Left ventricle myocardium superior (tissue), 1 donor: Measurements from ENCODE around the gene RNASEL. TPM values are rescaled to one million over a fixed set of nuclear protein-coding genes. Genes with fewer than 3 reads are reported as not detected.
"Not testable (repeated sequence)": the region's sequence is repeated elsewhere in the genome, so short reads cannot be mapped to it uniquely, and the experiment has no call there.

Source experiments
- ATAC-seq: fragments of 200-7000 bp; cut with Tn5 transposase; one replicate; pipeline ENCODE4 v1.9.1; 2020; ENCODE audit warnings: mild to moderate bottlenecking, moderate library complexity
- DNase-seq: peaks from one replicate; pipeline ENCODE4 v3.0.0-alpha.2; 2020
- intact Hi-C: fragments of 100-400 bp; cut with micrococcal nuclease; formaldehyde crosslinking; loops from one replicate; pipeline ENCODE4 v1.11.0; 2022
- total RNA-seq: library from RNA; stranded (reverse); fragmentation: NEBNext Ultra II Directional; extraction: Animal tissue kit (Norgen Biotek cat#: 25700); gene quantifications from one replicate; pipeline ENCODE4 v1.2.1, GENCODE V29; 2021
- donor health status: DM: no; HTN: yes; CAD: no; lungs with severe emphysema.

Gene RNASEL
- total RNA-seq, 1 donor from 2014 or later: 2.7 TPM

GRCh38 chr1:182574156-182574555, 14.9 kb downstream of the RNASEL start:
- DNase-seq (no peak), ATAC-seq (no peak)
- intact Hi-C loops: no loop called here

GRCh38 chr1:182570611-182570970, 18.5 kb downstream of the RNASEL start:
- no peak for ATAC-seq
- no peak for DNase-seq
- intact Hi-C loops: no loop called here

- ATAC-seq (no peak), DNase-seq (no peak)
- intact Hi-C loops: no loop called here
Measured at GRCh38 chr1:182569939-182570610, 19.0 kb downstream of the RNASEL start.

- intact Hi-C loops: no loop called here
- ATAC-seq (no peak), DNase-seq (no peak)
Measured at GRCh38 chr1:182568647-182569284, 20.3 kb downstream of the RNASEL start.

GRCh38 chr1:182567629-182568028, 21.4 kb downstream of the RNASEL start:
- no peak for ATAC-seq
- intact Hi-C loops: no loop called here
- DNase-seq: no peak

- no peak for DNase-seq
- no peak for ATAC-seq
- intact Hi-C loops: no loop called here
Measured at GRCh38 chr1:182565537-182565936, 23.5 kb downstream of the RNASEL start.

- DNase-seq (no peak), ATAC-seq (no peak)
- intact Hi-C loops: no loop called here
Measured at GRCh38 chr1:182564406-182565004, 24.6 kb downstream of the RNASEL start.

GRCh38 chr1:182563095-182563494, 26.0 kb downstream of the RNASEL start:
- no peak for ATAC-seq
- intact Hi-C loops: no loop called here
- DNase-seq: no peak

- intact Hi-C loops: no loop called here
- DNase-seq: no peak
- ATAC-seq: no peak
Measured at GRCh38 chr1:182561456-182561855, 27.6 kb downstream of the RNASEL start.

- intact Hi-C loops: no loop called here
- DNase-seq (no peak), ATAC-seq (no peak)
Measured at GRCh38 chr1:182560392-182560984, 28.6 kb downstream of the RNASEL start.

GRCh38 chr1:182556279-182556678, 32.8 kb downstream of the RNASEL start:
- ATAC-seq: no peak
- intact Hi-C loops: no loop called here
- no peak for DNase-seq

GRCh38 chr1:182555493-182555892, 33.6 kb downstream of the RNASEL start:
- DNase-seq (no peak), ATAC-seq (no peak)
- intact Hi-C loops: no loop called here

- DNase-seq: no peak
- intact Hi-C loops: no loop called here
Measured at GRCh38 chr1:182552527-182552926, 36.5 kb downstream of the RNASEL start.

GRCh38 chr1:182549811-182550210, 39.2 kb downstream of the RNASEL start:
- DNase-seq (no peak), ATAC-seq (no peak)
- intact Hi-C loops: no loop called here

More at GRCh38 chr1:182552527-182552926, 36.5 kb downstream of the RNASEL start:
- no peak for ATAC-seq

- DNase-seq (no peak), ATAC-seq (no peak)
- intact Hi-C loops: no loop called here
Measured at GRCh38 chr1:182549346-182549745, 39.7 kb downstream of the RNASEL start.

- intact Hi-C loops: no loop called here
- ATAC-seq (no peak), DNase-seq (no peak)
Measured at GRCh38 chr1:182533896-182534295, 55.2 kb downstream of the RNASEL start.

- ATAC-seq, intact Hi-C loops, DNase-seq: not testable (repeated sequence)
Measured at GRCh38 chr1:182528206-182528605, 60.9 kb downstream of the RNASEL start.

GRCh38 chr1:182527680-182528079, 61.4 kb downstream of the RNASEL start:
- intact Hi-C loops: no loop called here
- ATAC-seq: no peak

GRCh38 chr1:182525342-182525741, 63.7 kb downstream of the RNASEL start:
- ATAC-seq (no peak), DNase-seq (no peak)
- intact Hi-C loops: no loop called here

More at GRCh38 chr1:182527680-182528079, 61.4 kb downstream of the RNASEL start:
- DNase-seq: no peak
